T-cell (primary cell): ENCODE measurements around the gene PCDH7. TPM values are rescaled to one million over a fixed set of nuclear protein-coding genes. Genes with fewer than 3 reads are reported as not detected.

ENCODE experiments used
- ATAC-seq, 4 experiments: fragments of 200-7000 bp in 3 of 4; fragments of 150-1000 bp in 1 of 4; cut with Tn5 transposase; replicated peaks in 1 of 4; 1 replicate in 3 of 4; 2 replicates in 1 of 4; pipeline ENCODE4 v1.10.0; 2021; ENCODE audit warnings: moderate library complexity in 3 of 4, mild to moderate bottlenecking in 2 of 4, moderate number of reproducible peaks in 1 of 4
- CTCF ChIA-PET, 2 donors: fragments of 300-600 bp; sonication (Branson Sonifier 250); formaldehyde crosslinking; loops; one replicate each; lab custom pipeline; 2022; ENCODE audit warnings: antibody characterized with exemption in 2 of 2; lab: Charles Lee
- POLR2A ChIA-PET, 2 donors: fragments of 300-600 bp; sonication (Branson Sonifier 250); formaldehyde crosslinking; loops; one replicate each; lab custom pipeline; 2022; ENCODE audit warnings: antibody characterized with exemption in 2 of 2; lab: Charles Lee
- DNase-seq, 35 experiments: peaks; one replicate each; pipeline versions ENCODE4 v3.0.0 to v3.0.0-alpha.2; 2013 to 2023
- H3K27ac ChIP-seq: one replicate; pipeline ENCODE4 v1.5.1; 2013; ENCODE audit warnings: low read length
- H3K27me3 ChIP-seq, 2 experiments: replicated peaks in 1 of 2; 1 replicate in 1 of 2; 2 replicates in 1 of 2; pipeline versions ENCODE4 v1.6.1 to v1.7.0; 2013; ENCODE audit warnings: low read length in 1 of 2, mixed read lengths in 1 of 2; ENCODE audit not compliant: control insufficient read depth in 2 of 2, insufficient read depth in 2 of 2; ENCODE audit errors: extremely low read depth in 1 of 2
- H3K36me3 ChIP-seq, 2 donors: 1 replicate in 1 of 2; 2 replicates in 1 of 2; pipeline versions ENCODE4 v1.6.1 to v1.7.0; 2013; ENCODE audit warnings: low read length in 1 of 2; ENCODE audit not compliant: control insufficient read depth in 2 of 2, insufficient read depth in 1 of 2; ENCODE audit errors: extremely low read depth in 1 of 2
- H3K4me1 ChIP-seq, 2 experiments: 1 replicate in 1 of 2; 2 replicates in 1 of 2; pipeline versions ENCODE4 v1.6.1 to v1.7.0; 2013; ENCODE audit warnings: low read length in 2 of 2, mixed read lengths in 1 of 2; ENCODE audit not compliant: insufficient read depth in 2 of 2, control insufficient read depth in 1 of 2; ENCODE audit errors: extremely low read depth in 1 of 2
- H3K4me3 ChIP-seq, 2 donors: 1 replicate in 1 of 2; 2 replicates in 1 of 2; pipeline versions ENCODE4 v1.5.1 to v1.7.0; 2013; ENCODE audit warnings: mild to moderate bottlenecking in 2 of 2, low read length in 1 of 2, moderate library complexity in 1 of 2; ENCODE audit not compliant: control insufficient read depth in 1 of 2; ENCODE audit errors: extremely low read depth in 1 of 2
- H3K9me3 ChIP-seq: 2 replicates; pipeline ENCODE4 v1.7.0; 2013
- H3K27ac Mint-ChIP-seq, 2 donors: one replicate each; pipeline ENCODE4 v1.8.0; 2020 to 2021; ENCODE audit warnings: mild to moderate bottlenecking in 2 of 2, mixed read lengths in 2 of 2
- H3K27me3 Mint-ChIP-seq, 2 donors: one replicate each; pipeline ENCODE4 v1.8.0; 2021 to 2022; ENCODE audit warnings: mixed read lengths in 2 of 2
- H3K36me3 Mint-ChIP-seq: one replicate; pipeline ENCODE4 v1.8.0; 2021; ENCODE audit warnings: mixed read lengths
- H3K4me1 Mint-ChIP-seq, 3 donors: one replicate each; pipeline ENCODE4 v1.8.0; 2020 to 2022; ENCODE audit warnings: mixed read lengths in 3 of 3, mild to moderate bottlenecking in 1 of 3
- H3K4me3 Mint-ChIP-seq, 3 donors: one replicate each; pipeline ENCODE4 v1.8.0; 2020 to 2022; ENCODE audit warnings: mild to moderate bottlenecking in 3 of 3, mixed read lengths in 3 of 3, moderate library complexity in 3 of 3
- H3K9me3 Mint-ChIP-seq, 3 donors: one replicate each; pipeline ENCODE4 v1.8.0; 2020 to 2022; ENCODE audit warnings: mixed read lengths in 3 of 3
- WGBS: methylation state at CpG from one replicate; pipeline ENCODE4 v1.1.5; 2013; ENCODE audit warnings: missing lambda C conversion rate; ENCODE audit not compliant: insufficient coverage; 5-methylcytosine and 5-hydroxymethylcytosine counted together
- total RNA-seq, 35 experiments: library from RNA in 6 of 35; stranded (reverse) in 6 of 35; fragments of 120-200 nt in 1 of 35; gene quantifications; one replicate each; pipeline versions ENCODE4 v1.2.1 to v1.2.4 and lab custom pipeline; 2013 to 2026

Gene PCDH7
- total RNA-seq, 5 donors from 2014 or later (not counting 1 experiment from before 2014, with no cell fraction given) = 0.06 to 0.09 (median 0.07) TPM; not detected in 2

GRCh38 chr4:30717208-30718020, 2.8 kb upstream of the PCDH7 start:
- DNase-seq (no peak), ATAC-seq (peak in 3 of 4 experiments; percentile 44 to 73 (median 55))
- H3K36me3 ChIP-seq = no peaks in the 10 kb centered on the region
- H3K27me3 ChIP-seq = peaks cover 10 to 53% of the 10 kb centered on the region in 2 experiments
- Mint-ChIP-seq H3K27ac (no peak overlapping the region), H3K4me1 (peaks cover 31 to 41% (median 33%) of the 10 kb centered on the region in 3 donors), H3K27me3 (peaks cover 24 to 50% of the 10 kb centered on the region in 2 donors), H3K36me3 (no peaks in the 10 kb centered on the region), H3K9me3 (no peaks in the 10 kb centered on the region), H3K4me3 (peak overlapping the region; percentile 60 to 80 (median 74))
- H3K4me1 ChIP-seq = peaks cover 8 to 46% of the 10 kb centered on the region in 2 experiments
- ChIA-PET POLR2A (no interaction called here), CTCF (no interaction called here)
- H3K9me3 ChIP-seq = no peaks in the 10 kb centered on the region
- H3K4me3 ChIP-seq = peak overlapping the region; percentile 19 to 72
- H3K27ac ChIP-seq = no peak overlapping the region
- 5% methylated on average over 44 of the region's 55 CpGs for WGBS

DNA sequence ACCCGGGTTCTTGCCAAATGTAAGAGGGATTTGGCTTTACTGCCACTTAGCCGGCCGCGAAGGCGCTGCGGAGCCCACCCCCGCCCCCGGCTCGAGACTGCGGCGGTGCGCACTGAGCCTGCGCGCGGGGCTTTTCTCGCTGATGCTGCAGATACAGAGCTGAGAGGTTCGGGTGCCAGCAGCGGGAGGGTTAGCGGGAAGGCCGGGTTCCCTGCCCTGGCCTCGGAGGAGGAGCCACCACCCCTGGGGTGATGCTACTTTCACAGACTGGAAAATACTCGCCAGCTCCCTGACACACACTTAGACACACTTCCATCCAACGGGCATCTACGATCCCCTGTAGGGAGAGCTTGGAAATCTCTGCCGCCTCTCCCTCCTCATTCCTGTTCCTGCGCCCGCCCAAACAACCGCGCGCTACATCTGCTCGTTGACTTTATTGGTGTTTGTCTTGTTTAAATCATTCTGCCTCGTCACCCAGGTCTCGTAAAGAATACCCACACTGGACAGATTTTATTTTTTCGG, 2.1 kb upstream of the PCDH7 start:
- CTCF ChIA-PET = no interaction called here
- peaks cover 25 to 53% of the 10 kb centered on the region in 2 donors for H3K27me3 Mint-ChIP-seq
- H3K9me3 Mint-ChIP-seq = no peaks in the 10 kb centered on the region
- DNase-seq = no peak
- H3K36me3 Mint-ChIP-seq = no peaks in the 10 kb centered on the region
- Histone ChIP-seq H3K27ac (no peak overlapping the region), H3K27me3 (peaks cover 16 to 59% of the 10 kb centered on the region in 2 experiments), H3K36me3 (no peaks in the 10 kb centered on the region), H3K4me1 (peaks cover 8 to 47% of the 10 kb centered on the region in 2 experiments), H3K9me3 (no peaks in the 10 kb centered on the region), H3K4me3 (peak overlapping the region in 1 of 2 donors; percentile 72)
- WGBS = 1% methylated on average over 23 of the region's 34 CpGs
- POLR2A ChIA-PET = no interaction called here
- peak overlapping the region; percentile 17 to 80 (median 36) for H3K4me3 Mint-ChIP-seq
- no peak for ATAC-seq
- H3K4me1 Mint-ChIP-seq = peaks cover 31 to 43% (median 33%) of the 10 kb centered on the region in 3 donors
- no peak overlapping the region for H3K27ac Mint-ChIP-seq

DNA sequence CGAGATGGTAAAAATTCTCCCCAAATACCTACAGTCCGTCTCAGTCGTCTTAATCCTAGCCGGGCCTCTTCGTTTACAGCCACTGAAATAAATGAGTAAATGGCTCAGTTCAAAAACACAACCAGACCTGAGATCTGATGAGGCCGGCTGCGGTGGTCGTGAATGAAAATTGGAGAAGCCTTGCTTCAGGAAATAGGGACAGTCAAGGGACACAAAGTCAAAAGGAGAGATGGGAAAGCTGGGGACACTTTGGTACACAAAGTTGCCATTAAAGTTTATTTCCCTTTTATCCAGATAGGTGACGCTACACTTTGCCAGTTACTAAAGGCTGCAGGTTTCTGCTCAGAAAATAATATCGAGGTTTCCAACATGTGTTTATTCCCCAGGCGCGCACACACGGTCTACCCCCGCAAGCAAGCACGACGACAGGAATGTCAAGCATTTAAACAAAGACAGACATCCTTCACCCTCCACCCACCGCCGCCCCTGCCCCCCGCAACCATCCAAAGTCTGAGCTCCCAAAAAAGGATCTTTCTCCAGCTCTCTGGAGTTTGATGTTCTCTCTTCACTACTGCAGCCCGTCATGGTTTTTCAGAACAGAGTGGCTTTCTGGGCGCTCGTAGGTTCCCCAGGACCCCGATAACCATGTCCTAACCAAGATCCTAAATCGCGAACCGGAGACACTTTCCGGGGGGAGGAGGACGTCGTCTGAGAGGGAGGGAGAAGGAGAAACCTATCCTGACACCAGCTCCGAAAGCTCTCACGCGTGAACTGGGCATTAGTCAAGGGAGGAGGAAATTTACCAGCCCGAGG, 1.3 kb upstream of the PCDH7 start:
- H3K27me3 Mint-ChIP-seq = peaks cover 32 to 60% of the 10 kb centered on the region in 2 donors
- no peak for DNase-seq
- ATAC-seq = no peak
- Histone ChIP-seq H3K27ac (no peak overlapping the region), H3K36me3 (no peaks in the 10 kb centered on the region), H3K27me3 (peaks cover 23 to 61% of the 10 kb centered on the region in 2 experiments), H3K9me3 (no peaks in the 10 kb centered on the region), H3K4me3 (no peak overlapping the region), H3K4me1 (peaks cover 8 to 47% of the 10 kb centered on the region in 2 experiments)
- POLR2A ChIA-PET = no interaction called here
- peaks cover 31 to 45% (median 33%) of the 10 kb centered on the region in 3 donors for H3K4me1 Mint-ChIP-seq
- no peak overlapping the region for H3K27ac Mint-ChIP-seq
- no peaks in the 10 kb centered on the region for H3K36me3 Mint-ChIP-seq
- peaks cover 0 to 1% (median 0%) of the 10 kb centered on the region in 3 donors for H3K9me3 Mint-ChIP-seq
- CTCF ChIA-PET = no interaction called here
- 8% methylated on average over 16 of the region's 33 CpGs for WGBS
- peak overlapping the region; percentile 41 to 80 (median 44) for H3K4me3 Mint-ChIP-seq

- CTCF ChIA-PET = no interaction called here
- Histone ChIP-seq H3K4me3 (no peak overlapping the region), H3K9me3 (no peaks in the 10 kb centered on the region), H3K4me1 (peaks cover 8 to 47% of the 10 kb centered on the region in 2 experiments), H3K27me3 (peaks cover 25 to 61% of the 10 kb centered on the region in 2 experiments), H3K36me3 (no peaks in the 10 kb centered on the region), H3K27ac (no peak overlapping the region)
- H3K4me3 Mint-ChIP-seq = peak overlapping the region in 2 of 3 donors; percentile 47 to 80
- DNase-seq = no peak
- under 1% methylated on average over 40 of the region's 42 CpGs for WGBS
- peaks cover 0 to 7% (median 0%) of the 10 kb centered on the region in 3 donors for H3K9me3 Mint-ChIP-seq
- no peaks in the 10 kb centered on the region for H3K36me3 Mint-ChIP-seq
- H3K27ac Mint-ChIP-seq = no peak overlapping the region
- H3K27me3 Mint-ChIP-seq = peaks cover 34 to 66% of the 10 kb centered on the region in 2 donors
- POLR2A ChIA-PET = no interaction called here
- ATAC-seq = no peak
- H3K4me1 Mint-ChIP-seq = peaks cover 31 to 45% (median 33%) of the 10 kb centered on the region in 3 donors
These were observed 632 bp upstream of the PCDH7 start for GRCh38 chr4:30719454-30720020.

- Histone ChIP-seq H3K27me3 (peaks cover 25 to 61% of the 10 kb centered on the region in 2 experiments), H3K27ac (no peak overlapping the region), H3K4me3 (peak overlapping the region in 1 of 2 donors; percentile 25), H3K9me3 (no peaks in the 10 kb centered on the region), H3K36me3 (no peaks in the 10 kb centered on the region), H3K4me1 (peaks cover 8 to 47% of the 10 kb centered on the region in 2 experiments)
- DNase-seq = no peak
- ChIA-PET POLR2A (no interaction called here), CTCF (interaction anchor here in 1 of 2 donors (0.6 kb wide), 1 partner anchor 795 kb away, joined by 3 read pairs; no protein-coding TSS in a partner anchor)
- Mint-ChIP-seq H3K27ac (no peak overlapping the region), H3K27me3 (peaks cover 31 to 65% of the 10 kb centered on the region in 2 donors), H3K36me3 (no peaks in the 10 kb centered on the region), H3K4me1 (peaks cover 31 to 45% (median 33%) of the 10 kb centered on the region in 3 donors), H3K4me3 (peak overlapping the region; percentile 65 to 80 (median 68)), H3K9me3 (peaks cover 0 to 7% (median 0%) of the 10 kb centered on the region in 3 donors)
- WGBS = 5% methylated on average over 17 of the region's 41 CpGs
- ATAC-seq = no peak
These were observed 554 bp downstream of the PCDH7 start for GRCh38 chr4:30720661-30721184.
